ENCODE data around the gene ARHGDIA.

The ARHGDIA gene

GRCh38 chr17:81834831-81835267 lies 36.3 kb downstream of the ARHGDIA start, which contains the start of gene PPP1R27:
Gene PPP1R27 (minus strand): TSS chr17:81835050. CDS start chr17:81834953, 97 bp downstream.
- peak within 1 kb of the TSS; percentile 55 to 62 for H3K4me3 ChIP-seq (ENCODE audit: low read depth in 1 of 2, low read length in 2 of 2)

GRCh38 chr17:81833921-81834830 lies 37.0 kb downstream of the ARHGDIA start:
- Histone ChIP-seq H3K4me3 (ENCODE audit: low read depth in 1 of 2, low read length in 2 of 2) (peak overlapping the region; percentile 55 to 62), H3K27ac (ENCODE audit: low read length) (peak overlapping the region; percentile 72), H3K27me3 (ENCODE audit: low read depth, low read length) (no peaks in the 10 kb centered on the region), H3K36me3 (ENCODE audit: control insufficient read depth in 1 of 2, insufficient read depth in 2 of 2, low read length in 2 of 2) (no peaks in the 10 kb centered on the region), H3K9me3 (ENCODE audit: control insufficient read depth in 1 of 2, low read length in 2 of 2) (no peaks in the 10 kb centered on the region), H3K4me1 (ENCODE audit: control insufficient read depth in 1 of 2, insufficient read depth in 2 of 2, low read length in 2 of 2) (peaks cover 5 to 21% of the 10 kb centered on the region in 2 donors)

More at GRCh38 chr17:81834831-81835267, 36.3 kb downstream of the ARHGDIA start, which contains the start of gene PPP1R27:
- no peaks in the 10 kb centered on the region for H3K36me3 ChIP-seq (ENCODE audit: control insufficient read depth in 1 of 2, insufficient read depth in 2 of 2, low read length in 2 of 2)
- H3K27me3 ChIP-seq (ENCODE audit: low read depth, low read length): no peaks in the 10 kb centered on the region
- no peaks in the 10 kb centered on the region for H3K9me3 ChIP-seq (ENCODE audit: control insufficient read depth in 1 of 2, low read length in 2 of 2)
- peaks cover 5 to 21% of the 10 kb centered on the region in 2 donors for H3K4me1 ChIP-seq (ENCODE audit: control insufficient read depth in 1 of 2, insufficient read depth in 2 of 2, low read length in 2 of 2)
- peak within 1 kb of the TSS; percentile 72 for H3K27ac ChIP-seq (ENCODE audit: low read length)

- Histone ChIP-seq H3K27me3 (ENCODE audit: low read depth, low read length) (no peaks in the 10 kb centered on the region), H3K9me3 (ENCODE audit: control insufficient read depth in 1 of 2, low read length in 2 of 2) (no peaks in the 10 kb centered on the region), H3K4me3 (ENCODE audit: low read depth in 1 of 2, low read length in 2 of 2) (peak within 1 kb of the TSS; percentile 79 to 86), H3K4me1 (ENCODE audit: control insufficient read depth in 1 of 2, insufficient read depth in 2 of 2, low read length in 2 of 2) (peaks cover 5 to 28% of the 10 kb centered on the region in 2 donors), H3K36me3 (ENCODE audit: control insufficient read depth in 1 of 2, insufficient read depth in 2 of 2, low read length in 2 of 2) (peaks cover 0 to 3% of the 10 kb centered on the region in 2 donors), H3K27ac (ENCODE audit: low read length) (peak within 1 kb of the TSS; percentile 89)
Measured at GRCh38 chr17:81833160-81833920, 37.8 kb downstream of the ARHGDIA start, which contains the start of gene MCRIP1. Gene MCRIP1 (minus strand): TSS chr17:81833291. CDS start chr17:81824506, 8,785 bp downstream.

- no peaks in the 10 kb centered on the region for H3K9me3 ChIP-seq (ENCODE audit: control insufficient read depth in 1 of 2, low read length in 2 of 2)
- peaks cover 0 to 3% of the 10 kb centered on the region in 2 donors for H3K36me3 ChIP-seq (ENCODE audit: control insufficient read depth in 1 of 2, insufficient read depth in 2 of 2, low read length in 2 of 2)
- peak overlapping the region; percentile 79 to 86 for H3K4me3 ChIP-seq (ENCODE audit: low read depth in 1 of 2, low read length in 2 of 2)
- peaks cover 5 to 28% of the 10 kb centered on the region in 2 donors for H3K4me1 ChIP-seq (ENCODE audit: control insufficient read depth in 1 of 2, insufficient read depth in 2 of 2, low read length in 2 of 2)
- H3K27me3 ChIP-seq (ENCODE audit: low read depth, low read length): no peaks in the 10 kb centered on the region
- peak overlapping the region; percentile 89 for H3K27ac ChIP-seq (ENCODE audit: low read length)
Measured at GRCh38 chr17:81832608-81833159, 38.5 kb downstream of the ARHGDIA start.

- peak overlapping the region; percentile 79 to 86 for H3K4me3 ChIP-seq (ENCODE audit: low read depth in 1 of 2, low read length in 2 of 2)
- peaks cover 5 to 28% of the 10 kb centered on the region in 2 donors for H3K4me1 ChIP-seq (ENCODE audit: control insufficient read depth in 1 of 2, insufficient read depth in 2 of 2, low read length in 2 of 2)
- H3K9me3 ChIP-seq (ENCODE audit: control insufficient read depth in 1 of 2, low read length in 2 of 2): no peaks in the 10 kb centered on the region
- H3K36me3 ChIP-seq (ENCODE audit: control insufficient read depth in 1 of 2, insufficient read depth in 2 of 2, low read length in 2 of 2): peaks cover 0 to 3% of the 10 kb centered on the region in 2 donors
- peak overlapping the region; percentile 89 for H3K27ac ChIP-seq (ENCODE audit: low read length)
- no peaks in the 10 kb centered on the region for H3K27me3 ChIP-seq (ENCODE audit: low read depth, low read length)
Measured at GRCh38 chr17:81831957-81832607, 39.1 kb downstream of the ARHGDIA start.

GRCh38 chr17:81831563-81831956 lies 39.6 kb downstream of the ARHGDIA start:
- no peaks in the 10 kb centered on the region for H3K9me3 ChIP-seq (ENCODE audit: control insufficient read depth in 1 of 2, low read length in 2 of 2)
- no peak overlapping the region for H3K27ac ChIP-seq (ENCODE audit: low read length)
- H3K4me1 ChIP-seq (ENCODE audit: control insufficient read depth in 1 of 2, insufficient read depth in 2 of 2, low read length in 2 of 2): peaks cover 5 to 28% of the 10 kb centered on the region in 2 donors
- H3K36me3 ChIP-seq (ENCODE audit: control insufficient read depth in 1 of 2, insufficient read depth in 2 of 2, low read length in 2 of 2): peaks cover 0 to 3% of the 10 kb centered on the region in 2 donors
- H3K27me3 ChIP-seq (ENCODE audit: low read depth, low read length): no peaks in the 10 kb centered on the region
- peak overlapping the region; percentile 79 to 86 for H3K4me3 ChIP-seq (ENCODE audit: low read depth in 1 of 2, low read length in 2 of 2)

- Histone ChIP-seq H3K9me3 (ENCODE audit: control insufficient read depth in 1 of 2, low read length in 2 of 2) (no peaks in the 10 kb centered on the region), H3K4me1 (ENCODE audit: control insufficient read depth in 1 of 2, insufficient read depth in 2 of 2, low read length in 2 of 2) (peaks cover 5 to 28% of the 10 kb centered on the region in 2 donors), H3K36me3 (ENCODE audit: control insufficient read depth in 1 of 2, insufficient read depth in 2 of 2, low read length in 2 of 2) (peaks cover 0 to 3% of the 10 kb centered on the region in 2 donors), H3K4me3 (ENCODE audit: low read depth in 1 of 2, low read length in 2 of 2) (no peak overlapping the region), H3K27ac (ENCODE audit: low read length) (no peak overlapping the region), H3K27me3 (ENCODE audit: low read depth, low read length) (no peaks in the 10 kb centered on the region)
Measured at GRCh38 chr17:81829858-81830257, 41.3 kb downstream of the ARHGDIA start.

GRCh38 chr17:81828656-81829055 lies 42.5 kb downstream of the ARHGDIA start:
- Histone ChIP-seq H3K4me1 (ENCODE audit: control insufficient read depth in 1 of 2, insufficient read depth in 2 of 2, low read length in 2 of 2) (peaks cover 5 to 22% of the 10 kb centered on the region in 2 donors), H3K27me3 (ENCODE audit: low read depth, low read length) (no peaks in the 10 kb centered on the region), H3K36me3 (ENCODE audit: control insufficient read depth in 1 of 2, insufficient read depth in 2 of 2, low read length in 2 of 2) (peaks cover 0 to 15% of the 10 kb centered on the region in 2 donors), H3K27ac (ENCODE audit: low read length) (no peak overlapping the region), H3K4me3 (ENCODE audit: low read depth in 1 of 2, low read length in 2 of 2) (no peak overlapping the region), H3K9me3 (ENCODE audit: control insufficient read depth in 1 of 2, low read length in 2 of 2) (no peaks in the 10 kb centered on the region)

GRCh38 chr17:81825841-81826466 lies 45.2 kb downstream of the ARHGDIA start:
- Histone ChIP-seq H3K4me1 (ENCODE audit: control insufficient read depth in 1 of 2, insufficient read depth in 2 of 2, low read length in 2 of 2) (peaks cover 4 to 18% of the 10 kb centered on the region in 2 donors), H3K9me3 (ENCODE audit: control insufficient read depth in 1 of 2, low read length in 2 of 2) (no peaks in the 10 kb centered on the region), H3K27me3 (ENCODE audit: low read depth, low read length) (no peaks in the 10 kb centered on the region), H3K27ac (ENCODE audit: low read length) (no peak overlapping the region), H3K36me3 (ENCODE audit: control insufficient read depth in 1 of 2, insufficient read depth in 2 of 2, low read length in 2 of 2) (peaks cover 0 to 23% of the 10 kb centered on the region in 2 donors), H3K4me3 (ENCODE audit: low read depth in 1 of 2, low read length in 2 of 2) (no peak overlapping the region)

- Histone ChIP-seq H3K27me3 (ENCODE audit: low read depth, low read length) (no peaks in the 10 kb centered on the region), H3K27ac (ENCODE audit: low read length) (no peak overlapping the region), H3K4me3 (ENCODE audit: low read depth in 1 of 2, low read length in 2 of 2) (no peak overlapping the region), H3K9me3 (ENCODE audit: control insufficient read depth in 1 of 2, low read length in 2 of 2) (no peaks in the 10 kb centered on the region), H3K36me3 (ENCODE audit: control insufficient read depth in 1 of 2, insufficient read depth in 2 of 2, low read length in 2 of 2) (peaks cover 0 to 23% of the 10 kb centered on the region in 2 donors), H3K4me1 (ENCODE audit: control insufficient read depth in 1 of 2, insufficient read depth in 2 of 2, low read length in 2 of 2) (peaks cover 4 to 18% of the 10 kb centered on the region in 2 donors)
Measured at GRCh38 chr17:81824595-81824994, 46.5 kb downstream of the ARHGDIA start.

Measured in muscle layer of duodenum (tissue), 2 donors.